Measurements from ENCODE around the gene BIRC7.
"Not testable (repeated sequence)": the region's sequence is repeated elsewhere in the genome, so short reads cannot be mapped to it uniquely, and the experiment has no call there.

GRCh38 chr20:63251350-63251749 lies 15.6 kb downstream of the BIRC7 start:
- TF ChIP-seq SP1 (IDR thresholded peaks at IDR 0.05); ELF4 (IDR thresholded peaks at IDR 0.05); ARNT (IDR thresholded peaks at IDR 0.05); CTBP1 (IDR thresholded peaks at IDR 0.05; ENCODE audit: borderline replicate concordance); FOXM1 (IDR thresholded peaks at IDR 0.05; ENCODE audit: borderline replicate concordance); FOXA1 (IDR thresholded peaks at IDR 0.05); PKNOX1 (IDR thresholded peaks at IDR 0.05); SUZ12 (IDR thresholded peaks at IDR 0.05): not testable (repeated sequence)

Measured in HEK293T (cell line).